Renal pelvis (tissue), 12 donors: ENCODE data around the gene LRRC37A3. TPM values are rescaled to one million over a fixed set of nuclear protein-coding genes. Genes with fewer than 3 reads are reported as not detected.
"Not testable (repeated sequence)": the region's sequence is repeated elsewhere in the genome, so short reads cannot be mapped to it uniquely, and the experiment has no call there.

ENCODE experiments used
- DNase-seq: peaks from one replicate; pipeline ENCODE4 v3.0.0-alpha.2; 2013
- long read RNA-seq, 16 experiments: transcript quantifications; one replicate each; lab custom pipeline, GENCODE V29; 2026
- polyA plus RNA-seq, 3 donors: library from polyadenylated mRNA; unstranded; fragments of 120-200 nt; gene quantifications; one replicate each; pipeline ENCODE4 v1.2.1, GENCODE V29; 2013; ENCODE audit not compliant: insufficient read length in 3 of 3

Gene LRRC37A3
- 10 to 100 TPM; 25.2 to 37.6 (median 31.0) TPM for polyA plus RNA-seq
- long read RNA-seq, donor 1, result 0 reads
- long read RNA-seq, donor 2, result 0 reads
- long read RNA-seq, donor 3, partial matches to known transcripts, result 6 of 6 reads
- long read RNA-seq, donor 3, other reads (novel, unspliced or antisense), result 0 of 6 reads
- long read RNA-seq, donor 4, partial matches to known transcripts, result 0 of 1 reads
- long read RNA-seq, donor 4, other reads (novel, unspliced or antisense), result 0 of 1 reads
- long read RNA-seq, donor 5, partial matches to known transcripts, result 0 of 1 reads
- long read RNA-seq, donor 5, other reads (novel, unspliced or antisense), result 0 of 1 reads
- long read RNA-seq, donor 6, partial matches to known transcripts, result 11 of 11 reads
- long read RNA-seq, donor 6, other reads (novel, unspliced or antisense), result 0 of 11 reads
- long read RNA-seq, donor 7, result 0 reads
- long read RNA-seq, donor 8, result 0 reads
- long read RNA-seq, donor 9, partial matches to known transcripts, result 6 of 6 reads
- long read RNA-seq, donor 9, other reads (novel, unspliced or antisense), result 0 of 6 reads
- long read RNA-seq, donor 10, result 0 reads
- long read RNA-seq, donor 11, partial matches to known transcripts, result 5 of 5 reads
- long read RNA-seq, donor 11, other reads (novel, unspliced or antisense), result 0 of 5 reads
- long read RNA-seq, donor 12, partial matches to known transcripts, result 0 of 3 reads
- long read RNA-seq, donor 12, other reads (novel, unspliced or antisense), result 0 of 3 reads
- long read RNA-seq, donor 13, partial matches to known transcripts, result 0 of 1 reads
- long read RNA-seq, donor 13, other reads (novel, unspliced or antisense), result 0 of 1 reads
- long read RNA-seq, donor 14, result 0 reads
- long read RNA-seq, donor 15, result 0 reads
- long read RNA-seq, donor 16, result 0 reads

DNA sequence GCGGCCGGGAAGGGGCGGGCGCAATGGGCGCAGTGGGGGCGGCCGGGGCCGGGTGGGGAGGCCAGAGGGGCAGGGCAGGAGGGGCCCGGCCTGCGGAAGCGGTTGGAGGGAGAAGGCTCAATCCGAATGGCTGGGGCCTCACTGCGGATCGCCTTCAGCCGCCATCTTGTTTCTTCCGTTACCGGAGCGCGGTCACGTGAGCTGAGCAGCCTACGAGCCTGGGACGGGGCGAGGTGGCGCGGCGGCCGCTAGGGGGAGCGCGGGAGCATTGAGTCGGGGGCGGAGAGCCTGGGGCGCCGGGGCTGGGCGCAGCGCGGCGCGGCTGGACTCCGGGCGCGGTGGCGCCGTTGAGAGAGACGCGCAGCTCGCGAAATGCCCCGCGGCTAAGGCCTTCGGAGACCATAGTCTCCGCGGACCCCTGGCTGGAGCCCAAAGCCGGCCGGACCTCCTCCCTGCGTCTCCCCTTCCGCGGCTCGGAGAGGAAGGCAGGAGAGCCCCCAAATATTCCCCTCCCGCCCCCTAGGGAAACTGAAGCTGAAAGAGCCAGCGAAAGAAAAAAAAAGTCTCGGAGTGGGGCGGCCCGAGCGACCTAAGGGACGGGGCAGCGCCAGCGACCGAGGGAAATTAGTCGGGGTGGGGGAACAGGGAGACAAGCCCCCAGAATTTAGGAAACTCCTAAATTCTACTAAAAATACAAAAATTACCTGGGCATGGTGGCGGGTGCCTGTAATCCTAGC lies at the start of gene LRRC37A3:
Gene LRRC37A3 (minus strand): TSS at position 190 of the 737 bp plus-strand sequence. CDS start 22,221 bp downstream, outside the sequence.
- DNase-seq, result peak; percentile 90

DNA sequence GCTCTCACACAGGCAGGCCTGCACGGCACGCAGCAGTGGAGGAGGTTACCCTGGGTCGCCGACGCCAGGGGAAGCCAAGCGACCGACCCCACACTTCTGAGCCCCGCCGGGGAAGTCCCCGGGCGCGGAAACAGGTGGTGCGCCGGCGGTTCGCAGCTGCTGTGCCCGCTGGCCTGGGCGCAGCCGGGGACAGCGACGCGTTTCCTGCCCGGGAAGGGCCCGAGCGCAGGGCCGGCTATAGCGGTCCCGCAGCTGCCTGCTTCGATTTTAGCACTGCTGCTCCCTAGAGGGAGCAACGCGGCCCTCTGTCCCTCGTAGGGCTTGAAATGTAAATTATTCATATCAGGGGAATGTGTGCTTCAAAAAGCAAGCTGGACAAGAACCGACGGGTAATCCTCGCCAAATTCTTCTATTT lies 46.6 kb upstream of the LRRC37A3 start:
- DNase-seq, result peak; percentile 44

DNA sequence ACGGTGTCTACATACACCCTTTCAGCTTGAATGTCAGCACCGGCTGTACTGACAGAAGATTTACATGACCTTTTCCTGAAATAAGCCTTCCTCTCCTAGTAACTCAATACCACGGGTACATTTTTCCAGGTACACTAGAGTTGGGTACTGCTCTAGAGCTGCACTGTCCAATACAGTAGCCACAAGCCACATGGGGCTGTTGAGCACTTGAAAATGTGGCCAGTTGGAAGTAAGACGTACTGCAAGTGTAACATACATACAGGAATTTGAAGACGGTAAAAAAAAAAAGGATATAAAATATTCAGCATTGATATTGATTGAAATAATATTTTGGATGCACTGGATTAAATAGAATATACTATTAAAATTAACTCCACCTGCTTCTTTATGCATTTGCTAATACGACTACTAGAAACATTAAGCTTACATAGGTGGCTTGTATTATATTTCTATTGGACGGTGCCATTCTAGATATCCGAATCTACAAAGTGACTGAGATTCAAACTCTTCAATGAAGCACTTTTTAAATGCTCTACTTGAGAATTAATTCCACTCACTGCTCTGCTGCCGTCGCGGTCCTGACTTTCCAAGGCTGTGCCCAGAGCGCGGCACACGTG lies 46.1 kb upstream of the LRRC37A3 start:
- not testable (repeated sequence) for DNase-seq

DNA sequence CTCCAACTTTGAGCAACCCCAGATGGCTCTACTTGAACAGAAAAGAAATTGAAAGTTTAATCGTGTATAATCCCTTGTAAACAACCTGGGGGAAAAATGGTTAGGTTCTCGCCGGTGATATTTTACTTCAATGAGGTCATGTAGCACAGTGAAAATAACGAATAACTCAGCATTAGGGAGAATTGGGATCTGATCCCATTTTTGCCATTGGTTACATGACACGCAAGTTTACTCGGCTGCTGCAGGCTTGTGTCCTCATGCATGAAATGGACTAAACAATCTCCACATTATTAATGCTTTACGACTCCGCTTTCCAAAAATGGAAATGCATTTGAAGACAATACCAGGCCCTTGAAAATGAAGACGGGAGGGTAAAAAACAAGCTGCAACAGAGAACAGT lies 45.5 kb upstream of the LRRC37A3 start:
- DNase-seq, result no peak

DNA sequence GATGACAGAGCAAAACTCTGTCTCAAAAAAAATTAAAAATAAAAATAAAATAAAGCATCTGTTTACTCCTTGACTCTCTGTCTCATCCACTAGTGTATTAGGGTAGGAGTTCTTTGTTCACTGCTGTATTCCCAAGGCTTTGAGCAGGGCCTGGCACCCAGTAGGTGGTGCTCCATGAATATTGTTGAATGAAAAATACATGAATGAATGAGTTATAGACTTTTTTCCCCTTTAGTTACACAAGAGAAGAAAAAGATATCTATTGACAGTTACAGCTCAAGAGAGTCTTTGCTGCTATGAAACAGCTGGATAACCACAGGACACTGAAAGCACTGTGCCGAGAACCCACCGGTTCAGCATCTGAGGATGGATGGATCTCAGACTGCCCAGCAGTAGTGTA lies 44.5 kb upstream of the LRRC37A3 start:
- DNase-seq, result not testable (repeated sequence)

DNA sequence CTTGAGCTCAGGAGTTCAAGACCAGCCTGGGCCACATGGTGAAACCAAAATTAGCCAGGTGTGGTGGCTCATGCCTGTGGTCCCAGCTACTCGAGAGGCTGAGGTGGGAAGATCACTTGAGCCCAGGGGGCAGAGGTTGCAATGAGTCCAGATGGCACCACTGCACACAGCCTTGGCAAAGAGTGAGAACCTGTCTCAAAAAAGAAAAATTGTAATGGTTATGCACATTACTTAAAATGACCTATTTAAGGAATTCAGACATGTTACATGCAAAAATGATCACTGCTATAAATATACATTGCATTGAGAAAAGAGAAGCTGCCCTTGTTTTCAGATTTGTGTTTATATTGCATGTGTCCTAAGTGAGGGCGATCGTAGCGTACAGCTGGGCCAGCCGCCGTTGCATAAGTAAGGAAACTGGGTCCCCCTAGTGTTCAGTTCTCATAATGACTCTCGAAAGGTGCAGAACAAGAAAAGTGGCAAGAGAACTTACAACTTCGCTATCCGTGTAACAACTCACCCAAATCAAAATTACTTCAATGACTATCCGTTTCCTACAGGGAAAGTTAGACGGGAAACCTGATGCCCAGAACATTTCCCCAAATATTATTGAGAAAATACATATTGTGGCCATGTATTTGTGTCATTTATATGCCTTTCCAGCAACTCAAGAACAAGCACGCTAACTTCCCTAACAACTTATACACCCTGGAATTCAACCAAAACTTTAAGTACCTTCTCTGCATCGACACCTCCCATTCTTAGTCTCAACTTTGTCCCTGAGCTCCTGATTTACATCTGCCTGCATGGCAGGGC lies 42.5 kb upstream of the LRRC37A3 start:
- DNase-seq, result peak; percentile 36

DNA sequence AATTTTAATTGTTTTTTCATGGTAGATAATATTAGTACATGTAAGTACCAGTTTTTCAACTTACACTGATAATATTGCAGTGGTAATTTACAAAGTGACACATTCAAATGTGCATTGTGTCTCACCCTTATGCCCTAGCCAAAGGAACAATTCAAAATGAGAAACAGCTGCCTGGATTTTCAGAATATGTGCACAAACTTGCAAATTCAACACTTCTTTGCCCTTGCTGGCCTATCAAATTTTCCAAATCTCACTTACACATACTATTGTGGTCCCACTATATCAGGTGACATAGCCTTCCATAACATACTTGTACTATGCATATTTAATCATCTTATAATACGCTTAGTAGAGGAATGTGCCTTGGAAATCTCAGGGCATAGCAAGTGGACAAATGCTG lies 32.6 kb upstream of the LRRC37A3 start:
- DNase-seq, result no peak

DNA sequence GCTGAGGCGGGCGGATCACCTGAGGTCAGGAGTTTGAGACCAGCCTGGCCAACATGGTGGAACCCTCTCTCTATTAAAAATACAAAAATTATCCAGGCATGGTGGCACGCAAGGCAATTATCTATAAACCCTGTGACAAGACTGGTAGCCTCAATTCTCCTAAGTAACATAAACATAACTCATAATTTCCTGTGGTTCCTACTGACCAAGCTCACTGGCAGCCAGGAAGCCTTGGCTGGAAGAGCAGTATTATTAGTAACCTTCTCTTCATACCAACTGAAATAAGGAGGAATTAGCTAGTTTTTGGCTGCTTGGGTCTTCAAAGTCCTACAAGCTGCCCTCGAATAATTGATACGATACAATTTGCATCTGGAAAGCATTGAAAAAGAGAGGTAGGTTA lies 31.6 kb upstream of the LRRC37A3 start:
- DNase-seq, result no peak

DNA sequence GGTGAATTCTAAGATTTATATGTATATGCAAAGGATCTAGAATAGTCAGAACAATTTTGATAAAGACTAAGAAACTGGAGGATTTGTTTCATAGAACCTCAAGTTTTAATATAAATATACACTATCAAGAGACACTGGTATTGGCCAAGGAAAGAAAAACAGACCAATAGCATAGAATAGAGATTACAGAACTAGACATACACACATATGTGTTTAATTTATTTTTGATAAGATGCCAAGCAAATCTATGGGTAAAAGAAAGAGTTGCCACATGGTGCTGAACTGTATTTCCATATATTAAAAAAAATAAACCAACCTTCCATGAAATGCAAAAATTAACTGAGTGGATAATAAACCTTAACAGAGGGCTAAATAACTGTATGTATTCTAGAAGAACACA lies 27.9 kb upstream of the LRRC37A3 start:
- DNase-seq, result no peak

DNA sequence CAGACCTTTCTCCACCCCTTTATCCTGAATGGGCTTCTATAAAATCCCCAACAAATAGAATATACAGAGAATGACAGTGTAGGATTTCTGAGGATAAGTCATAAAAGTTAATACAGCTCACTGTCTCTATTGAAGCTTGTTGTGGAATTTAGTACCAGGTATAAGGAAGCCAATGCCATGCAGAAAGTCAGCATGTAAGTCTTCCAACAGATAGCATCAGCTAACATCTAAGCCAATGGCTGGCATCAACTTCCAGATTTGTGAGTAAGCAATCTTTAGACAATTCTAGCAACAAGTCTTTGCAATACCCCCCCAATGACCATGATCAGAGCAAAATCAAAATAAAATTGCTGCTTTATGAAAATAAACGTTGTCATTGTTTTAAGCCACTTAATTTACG lies 22.5 kb upstream of the LRRC37A3 start:
- DNase-seq, result no peak

DNA sequence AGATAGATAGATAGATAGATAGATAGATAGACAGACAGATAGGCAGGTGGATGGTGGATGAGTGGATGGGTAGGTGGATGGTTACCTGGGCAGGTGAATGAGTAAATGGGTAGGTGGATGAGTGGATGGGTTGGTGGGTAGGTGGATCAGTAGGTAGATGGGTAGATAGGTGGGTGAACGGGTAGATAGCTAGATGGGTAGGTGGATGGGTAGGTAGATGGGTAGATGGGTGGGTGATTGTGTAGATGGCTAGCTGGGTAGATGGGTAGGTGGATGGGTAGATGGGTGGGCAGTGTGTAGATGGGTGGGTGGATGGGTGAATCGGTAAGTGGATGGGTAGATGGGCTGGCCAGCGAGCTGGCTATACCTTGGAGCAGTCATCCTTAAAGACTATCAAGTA lies 21.8 kb upstream of the LRRC37A3 start:
- DNase-seq, result no peak

DNA sequence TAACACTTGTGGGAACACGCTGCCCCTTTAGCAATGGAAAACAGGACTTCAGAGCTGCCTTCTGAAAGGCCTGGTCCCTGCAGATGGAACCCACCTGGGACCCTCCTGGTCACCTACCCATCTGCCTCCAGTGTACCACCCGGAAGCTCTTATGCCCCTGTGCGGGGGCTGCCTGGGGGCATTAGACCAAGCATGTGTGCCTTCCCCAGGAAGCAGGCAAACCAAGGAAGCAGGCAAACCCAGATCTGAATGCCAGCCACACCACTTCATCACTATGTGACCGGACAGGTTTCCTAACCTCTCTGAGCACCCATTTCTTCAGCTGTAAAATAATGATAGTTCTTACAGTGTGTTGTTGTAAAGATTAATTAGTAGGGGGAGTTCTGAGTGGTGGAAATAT lies 20.8 kb upstream of the LRRC37A3 start:
- DNase-seq, result no peak

DNA sequence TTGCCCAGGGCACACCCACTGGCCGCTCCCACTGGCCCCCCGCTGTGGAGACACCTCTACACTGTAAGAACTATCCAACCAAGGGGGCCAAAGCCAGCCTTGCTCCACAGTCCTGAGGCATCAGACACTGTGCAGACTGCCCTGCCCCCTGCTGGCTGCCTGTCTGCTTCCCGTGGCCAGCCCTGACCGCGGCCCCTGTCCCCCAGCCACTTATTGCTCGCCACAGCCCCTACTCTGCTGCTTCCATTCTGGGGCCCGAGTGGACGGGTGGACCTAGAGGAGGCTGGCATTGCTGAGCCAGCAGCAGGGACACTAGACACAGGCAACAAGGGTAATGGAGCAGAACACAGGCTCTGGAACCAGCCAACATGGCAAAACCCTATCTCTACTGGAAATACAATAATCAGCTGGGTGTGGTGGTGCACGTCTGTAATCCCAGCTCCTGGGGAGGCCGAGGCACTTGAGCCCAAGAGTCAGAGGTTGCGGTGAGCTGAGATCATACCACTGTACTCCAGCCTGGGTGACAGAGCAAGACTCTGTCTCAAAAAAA lies 19.7 kb upstream of the LRRC37A3 start:
- no peak for DNase-seq

DNA sequence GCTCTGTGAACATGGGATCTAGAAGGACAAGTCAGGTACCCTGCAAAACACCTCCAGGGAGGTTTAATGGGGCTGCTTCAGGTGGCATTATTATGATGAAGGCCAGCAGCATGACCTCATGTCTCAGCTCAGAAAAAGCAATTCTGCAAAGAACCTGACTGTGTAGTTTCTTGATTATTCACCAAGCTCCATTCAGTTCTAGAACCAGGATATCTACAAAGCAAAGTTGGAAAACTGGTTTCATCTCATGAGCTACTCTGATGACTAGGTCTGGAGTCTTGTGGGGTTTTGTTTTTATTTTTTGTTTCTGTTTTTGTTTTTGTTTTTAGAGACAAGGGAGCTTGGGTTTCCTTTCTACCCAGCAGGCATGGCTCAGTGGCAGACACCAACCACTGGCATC lies 19.0 kb upstream of the LRRC37A3 start:
- DNase-seq, result no peak

DNA sequence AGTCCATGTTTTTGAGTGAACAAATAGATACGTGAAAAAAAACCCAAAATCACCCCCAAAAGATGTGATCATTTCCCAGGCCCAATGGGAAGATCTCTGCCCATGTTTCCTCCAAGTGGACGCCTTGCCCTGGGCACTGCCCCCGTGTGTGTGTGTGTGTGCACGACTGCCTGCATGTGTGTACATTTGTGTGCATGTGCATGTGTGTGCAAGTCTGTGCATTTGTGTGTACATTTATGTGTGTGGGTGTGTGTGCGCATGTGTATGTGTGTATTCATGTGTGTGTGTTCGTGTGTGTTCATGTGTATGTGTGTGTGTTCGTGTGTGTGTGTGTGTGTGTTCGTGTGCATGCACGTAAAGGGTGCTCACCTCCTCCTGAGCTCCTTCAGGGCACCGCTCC lies 16.8 kb upstream of the LRRC37A3 start:
- no peak for DNase-seq

DNA sequence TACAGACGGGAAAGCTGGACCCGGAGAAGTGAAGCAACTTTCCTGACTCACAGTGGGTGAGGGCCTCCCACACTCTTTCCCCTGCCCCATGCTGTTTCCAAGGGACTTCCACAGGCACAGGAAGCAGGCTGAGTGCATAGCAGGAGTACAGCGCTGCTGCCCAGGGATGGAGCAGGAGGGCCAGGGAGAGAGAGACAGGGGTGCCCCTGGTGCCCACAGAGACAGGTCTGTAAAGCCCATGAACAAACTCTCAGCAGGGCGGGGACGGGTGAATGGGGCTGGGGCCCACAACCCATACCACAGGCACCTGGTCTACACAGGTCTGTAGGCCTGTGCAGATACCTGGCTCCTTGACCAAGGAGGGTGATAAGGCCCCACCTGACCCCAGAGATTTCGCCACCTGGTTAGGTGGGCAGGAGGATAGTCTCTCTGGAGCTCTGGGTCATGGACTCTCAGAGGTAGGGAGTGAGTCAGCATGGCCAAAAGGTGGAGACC lies 15.1 kb upstream of the LRRC37A3 start:
- DNase-seq, result not testable (repeated sequence)

DNA sequence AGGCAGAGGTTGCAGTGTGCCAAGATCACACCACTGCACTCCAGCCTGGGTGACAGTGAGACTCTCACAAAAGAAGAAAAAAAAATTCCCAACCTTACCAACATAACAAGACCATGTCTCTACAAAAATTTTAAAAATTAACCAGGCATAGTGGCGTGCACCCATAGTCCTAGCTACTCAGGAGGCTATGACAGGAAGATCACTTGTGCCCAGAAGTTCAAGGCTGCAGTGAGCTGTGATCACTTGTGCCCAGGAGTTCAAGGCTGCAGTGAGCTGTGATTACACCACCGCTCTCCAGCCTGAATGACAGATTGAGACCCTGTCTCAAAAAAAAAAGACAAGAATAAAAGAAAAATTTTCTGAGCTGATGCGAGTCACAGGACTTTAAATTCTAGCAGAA lies 13.6 kb upstream of the LRRC37A3 start:
- DNase-seq, result not testable (repeated sequence)

DNA sequence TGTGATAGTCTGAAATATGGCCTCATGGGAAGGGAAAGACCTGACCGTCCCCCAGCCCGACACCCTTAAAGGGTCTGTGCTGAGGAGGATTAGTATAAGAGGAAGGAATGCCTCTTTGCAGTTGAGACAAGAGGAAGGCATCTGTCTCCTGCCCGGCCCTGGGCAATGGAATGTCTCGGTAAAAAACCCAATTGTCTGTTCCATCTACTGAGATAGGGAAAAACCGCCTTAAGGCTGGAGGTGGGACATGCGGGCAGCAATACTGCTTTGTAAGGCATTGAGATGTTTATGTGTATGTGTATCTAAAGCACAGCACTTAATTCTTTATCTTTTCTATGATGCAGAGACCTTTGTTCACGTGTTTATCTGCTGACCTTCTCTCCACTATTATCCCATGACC lies 11.1 kb upstream of the LRRC37A3 start:
- not testable (repeated sequence) for DNase-seq

DNA sequence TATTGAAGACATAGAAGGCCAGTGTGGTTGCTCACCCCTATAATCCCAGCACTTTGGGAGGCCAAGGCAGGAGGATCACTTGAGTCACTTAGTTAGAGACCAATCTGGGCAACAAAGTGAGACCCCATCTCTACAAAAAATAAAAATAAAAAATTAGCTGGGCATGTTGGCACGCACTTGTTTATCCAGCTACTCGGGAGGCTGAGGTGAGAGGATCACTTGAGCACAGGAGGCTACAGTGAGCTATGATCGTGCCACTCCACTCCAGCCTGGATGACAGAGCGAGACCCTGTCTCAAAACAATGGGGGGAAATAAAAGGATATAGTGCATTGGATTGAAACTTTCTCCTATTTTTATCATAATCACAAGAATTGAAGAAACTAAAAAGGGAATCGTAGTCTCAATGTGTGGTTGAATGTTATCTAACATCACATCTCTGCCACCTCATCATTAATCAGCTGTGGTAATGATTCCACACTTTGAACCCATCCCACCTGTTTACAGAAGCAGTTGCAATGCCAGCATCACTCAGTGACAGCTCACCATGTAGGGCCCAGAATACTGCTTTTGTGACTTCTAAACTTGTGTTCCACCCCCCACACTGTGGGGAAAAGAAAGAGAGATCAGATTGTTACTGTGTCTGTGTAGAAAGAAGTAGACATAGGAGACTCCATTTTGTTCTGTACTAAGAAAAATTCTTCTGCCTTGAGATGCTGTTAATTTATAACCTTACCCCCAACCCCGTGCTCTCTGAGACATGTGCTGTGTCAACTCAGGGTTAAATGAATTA lies 10.3 kb upstream of the LRRC37A3 start:
- DNase-seq, result not testable (repeated sequence)
